Mesodermal cell (in vitro differentiated cells): ENCODE results near the gene SLC19A1.

Experiments used
- H3K27ac ChIP-seq: 2 replicates; pipeline ENCODE4 v1.7.0; 2013; ENCODE audit warnings: mild to moderate bottlenecking, low read depth, low read length, moderate library complexity; ENCODE audit not compliant: severe bottlenecking
- H3K36me3 ChIP-seq: 2 replicates; pipeline ENCODE4 v1.7.1; 2013; ENCODE audit warnings: mild to moderate bottlenecking, low read length, moderate library complexity; ENCODE audit not compliant: control insufficient read depth, insufficient read depth
- H3K4me1 ChIP-seq: one replicate; pipeline ENCODE4 v1.7.1; 2013; ENCODE audit warnings: mild to moderate bottlenecking, low read length; ENCODE audit not compliant: insufficient read depth, control insufficient read depth, poor library complexity, severe bottlenecking
- H3K4me3 ChIP-seq: 2 replicates; pipeline ENCODE4 v1.7.0; 2013; ENCODE audit warnings: low read length, control low read depth, mild to moderate bottlenecking; ENCODE audit not compliant: insufficient read depth, poor library complexity, severe bottlenecking; ENCODE audit errors: extremely low read depth
- H3K9me3 ChIP-seq: 2 replicates; pipeline ENCODE4 v1.7.1; 2013; ENCODE audit warnings: mild to moderate bottlenecking, low read length, moderate library complexity; ENCODE audit not compliant: control insufficient read depth
- WGBS, 2 experiments: methylation state at CpG; one replicate each; pipeline ENCODE4 v1.1.5; 2013; ENCODE audit warnings: missing lambda C conversion rate in 2 of 2; ENCODE audit not compliant: insufficient coverage in 2 of 2; 5-methylcytosine and 5-hydroxymethylcytosine counted together

The SLC19A1 gene

GRCh38 chr21:45485686-45486442 lies 56.4 kb downstream of the SLC19A1 start:
- H3K36me3 ChIP-seq = peaks cover 85% of the 10 kb centered on the region
- H3K4me3 ChIP-seq = no peak overlapping the region
- peaks cover 2% of the 10 kb centered on the region for H3K4me1 ChIP-seq
- H3K27ac ChIP-seq = no peak overlapping the region
- H3K9me3 ChIP-seq = no peaks in the 10 kb centered on the region
- WGBS, 2 experiments = 90 to 95% methylated on average over 18 to 25 of the region's 25 CpGs

GRCh38 chr21:45484318-45484717 lies 57.9 kb downstream of the SLC19A1 start:
- H3K4me1 ChIP-seq = peaks cover 2% of the 10 kb centered on the region
- peaks cover 89% of the 10 kb centered on the region for H3K36me3 ChIP-seq
- H3K4me3 ChIP-seq = no peak overlapping the region
- no peaks in the 10 kb centered on the region for H3K9me3 ChIP-seq
- WGBS, 2 experiments = 95 to 100% methylated on average over 4 to 5 of the region's 6 CpGs
- H3K27ac ChIP-seq = no peak overlapping the region

- H3K9me3 ChIP-seq = no peaks in the 10 kb centered on the region
- H3K27ac ChIP-seq = no peak overlapping the region
- WGBS, 2 experiments = 95% methylated on average over 33 to 34 of the region's 40 CpGs
- H3K4me3 ChIP-seq = no peak overlapping the region
- H3K36me3 ChIP-seq = peaks cover 93% of the 10 kb centered on the region
- peaks cover 5% of the 10 kb centered on the region for H3K4me1 ChIP-seq
Measured at GRCh38 chr21:45482899-45483821, 59.1 kb downstream of the SLC19A1 start.

GRCh38 chr21:45481977-45482898 lies 60.0 kb downstream of the SLC19A1 start:
- 97% methylated on average over 27 to 33 of the region's 33 CpGs for WGBS, 2 experiments

GRCh38 chr21:45481566-45481965 lies 60.7 kb downstream of the SLC19A1 start:
- peak overlapping the region; percentile 23 for H3K27ac ChIP-seq
- H3K4me1 ChIP-seq = peaks cover 5% of the 10 kb centered on the region
- H3K9me3 ChIP-seq = no peaks in the 10 kb centered on the region
- 96 to 97% methylated on average over 16 of the region's 16 CpGs for WGBS, 2 experiments
- no peak overlapping the region for H3K4me3 ChIP-seq
- H3K36me3 ChIP-seq = peaks cover 94% of the 10 kb centered on the region

More at GRCh38 chr21:45481977-45482898, 60.0 kb downstream of the SLC19A1 start:
- H3K4me1 ChIP-seq = peaks cover 5% of the 10 kb centered on the region
- no peaks in the 10 kb centered on the region for H3K9me3 ChIP-seq
- peak overlapping the region; percentile 23 for H3K27ac ChIP-seq
- no peak overlapping the region for H3K4me3 ChIP-seq
- peaks cover 94% of the 10 kb centered on the region for H3K36me3 ChIP-seq

- 97 to 98% methylated on average over 24 to 33 of the region's 35 CpGs for WGBS, 2 experiments
- Histone ChIP-seq H3K36me3 (peaks cover 94% of the 10 kb centered on the region), H3K9me3 (no peaks in the 10 kb centered on the region)
Measured at GRCh38 chr21:45480701-45481500, 61.3 kb downstream of the SLC19A1 start.

GRCh38 chr21:45479691-45480675 lies 62.3 kb downstream of the SLC19A1 start:
- WGBS, 2 experiments = 96 to 98% methylated on average over 34 to 36 of the region's 37 CpGs
- H3K4me3 ChIP-seq = no peak overlapping the region
- H3K36me3 ChIP-seq = peaks cover 93% of the 10 kb centered on the region
- H3K4me1 ChIP-seq = peaks cover 5% of the 10 kb centered on the region
- no peak overlapping the region for H3K27ac ChIP-seq
- no peaks in the 10 kb centered on the region for H3K9me3 ChIP-seq

More at GRCh38 chr21:45480701-45481500, 61.3 kb downstream of the SLC19A1 start:
- Histone ChIP-seq H3K4me3 (no peak overlapping the region), H3K27ac (no peak overlapping the region), H3K4me1 (peaks cover 5% of the 10 kb centered on the region)

- Histone ChIP-seq H3K4me3 (no peak overlapping the region), H3K9me3 (no peaks in the 10 kb centered on the region), H3K4me1 (peaks cover 5% of the 10 kb centered on the region), H3K36me3 (peaks cover 94% of the 10 kb centered on the region), H3K27ac (no peak overlapping the region)
- 96 to 98% methylated on average over 23 to 27 of the region's 31 CpGs for WGBS, 2 experiments
Measured at GRCh38 chr21:45478816-45479669, 63.2 kb downstream of the SLC19A1 start.
